ENCODE results near the gene SHISA6.

Gene SHISA6

GRCh38 chr17:11240841-11241610 lies at the start of gene SHISA6:
TSS of gene SHISA6 (plus strand) at chr17:11241213.
- DNase-seq (ENCODE audit: low spot score), result no peak

DNA sequence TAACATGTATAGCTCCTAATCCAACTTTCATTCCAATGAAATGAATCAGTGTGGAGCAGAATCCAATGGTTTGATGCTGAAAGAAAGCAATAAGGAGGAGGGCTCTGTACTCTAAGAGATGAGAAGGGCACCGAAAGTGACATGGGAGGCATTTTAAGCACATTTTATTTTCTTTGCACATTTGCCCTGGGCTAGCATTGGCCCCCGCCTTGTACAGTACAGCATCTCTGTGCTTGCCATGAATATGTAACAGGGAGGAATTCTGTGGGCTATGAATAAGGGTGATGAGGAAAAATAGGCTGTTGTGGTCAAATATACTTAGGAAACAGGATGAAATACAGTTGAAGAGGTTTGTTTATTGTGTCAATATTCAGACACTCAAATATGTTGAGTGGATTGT lies 45.2 kb upstream of the SHISA6 start:
- DNase-seq (ENCODE audit: low spot score), result no peak

DNA sequence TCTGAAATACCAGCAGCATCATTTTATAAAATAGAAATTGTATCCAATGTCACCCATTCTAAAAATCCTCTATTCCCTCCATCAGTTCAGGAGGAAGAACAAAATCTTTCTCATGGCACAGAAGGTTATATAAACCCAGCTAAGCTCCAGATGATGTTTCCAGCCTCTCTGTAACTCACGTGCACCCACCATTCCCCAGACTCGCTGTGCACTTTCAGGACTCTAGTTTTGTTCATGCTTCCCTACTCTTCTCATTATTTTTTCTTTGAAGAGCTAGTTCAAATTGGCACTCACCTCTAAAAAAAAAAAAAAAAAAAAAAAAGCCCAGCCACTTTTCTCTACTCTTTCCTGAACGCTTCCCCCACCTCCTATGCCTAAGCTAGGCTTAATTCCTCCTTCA lies 36.0 kb upstream of the SHISA6 start:
- DNase-seq (ENCODE audit: low spot score), result no peak

- no peak for DNase-seq (ENCODE audit: low spot score)
Observed at GRCh38 chr17:11205659-11206058, 35.4 kb upstream of the SHISA6 start.

GRCh38 chr17:11209906-11210305 lies 31.1 kb upstream of the SHISA6 start:
- DNase-seq (ENCODE audit: low spot score), result no peak

- no peak for DNase-seq (ENCODE audit: low spot score)
Observed at GRCh38 chr17:11212792-11213191, 28.2 kb upstream of the SHISA6 start.

DNA sequence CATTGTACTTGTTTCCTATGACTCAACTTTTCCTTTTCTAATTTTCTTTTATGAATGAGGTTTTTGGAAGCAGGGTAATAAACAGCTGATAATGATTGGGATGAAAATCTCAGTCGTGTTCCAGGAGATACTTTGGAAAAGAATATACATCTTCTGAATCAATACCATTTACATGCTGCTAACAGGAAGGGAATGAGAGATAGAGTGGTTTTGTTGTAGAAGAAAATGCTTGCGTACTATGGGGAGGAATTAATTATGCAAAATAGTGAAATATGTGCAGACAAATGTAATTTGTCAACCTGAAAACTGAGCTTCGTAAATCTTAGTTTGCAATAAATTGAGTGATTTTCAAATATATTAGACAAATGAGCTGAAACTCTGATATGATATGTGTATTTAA lies 24.0 kb upstream of the SHISA6 start:
- DNase-seq (ENCODE audit: low spot score), result no peak

- DNase-seq (ENCODE audit: low spot score), result no peak
Observed at GRCh38 chr17:11221196-11221595, 19.8 kb upstream of the SHISA6 start.

GRCh38 chr17:11221721-11222120 lies 19.3 kb upstream of the SHISA6 start:
- DNase-seq (ENCODE audit: low spot score), result no peak

- no peak for DNase-seq (ENCODE audit: low spot score)
Observed at GRCh38 chr17:11238705-11239104, 2.3 kb upstream of the SHISA6 start.

GRCh38 chr17:11239379-11239970 lies 1.5 kb upstream of the SHISA6 start:
- no peak for DNase-seq (ENCODE audit: low spot score)

DNA sequence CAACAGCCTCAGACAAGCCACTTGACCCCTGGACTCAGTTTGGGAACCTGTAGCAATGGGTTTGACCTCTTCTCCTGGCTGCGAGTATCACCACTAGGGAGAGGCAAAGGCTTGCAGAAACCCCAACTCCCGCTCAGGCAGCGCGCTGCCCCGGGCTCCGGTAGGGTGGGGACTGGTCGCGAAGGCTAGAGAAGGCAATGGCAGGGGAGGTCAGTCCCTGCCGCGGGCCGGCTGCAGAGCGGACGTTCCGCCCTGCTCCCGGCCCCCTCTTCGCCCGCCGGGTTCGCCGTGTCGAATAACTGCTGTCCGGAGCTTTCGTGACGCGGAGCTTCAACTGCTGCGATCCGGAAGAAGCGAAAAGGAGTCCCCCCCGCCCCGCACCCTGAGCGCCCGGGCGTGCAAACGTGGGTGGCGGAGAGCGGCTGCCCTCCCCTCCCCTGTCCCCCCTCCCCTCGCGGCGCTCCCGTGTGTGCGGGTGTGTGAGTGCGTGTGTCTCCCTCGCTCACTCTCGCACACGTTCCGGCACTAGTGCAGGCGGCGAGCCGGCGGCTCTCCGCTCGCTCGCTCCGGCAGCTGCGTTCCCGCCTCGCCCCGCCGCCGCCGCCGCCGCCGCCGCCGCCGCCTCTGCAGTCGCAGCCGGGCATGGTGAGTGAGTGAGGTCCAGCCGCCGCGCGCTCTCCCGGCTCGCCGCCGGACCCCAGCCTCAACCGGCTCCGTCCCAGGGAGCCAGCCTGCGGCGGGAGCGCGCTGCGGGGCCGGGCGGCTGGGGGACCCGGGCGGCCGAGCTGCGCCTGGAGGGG lies 772 bp upstream of the SHISA6 start:
- no peak for DNase-seq (ENCODE audit: low spot score)

- DNase-seq (ENCODE audit: low spot score), result no peak
Observed at GRCh38 chr17:11241611-11242226, 706 bp downstream of the SHISA6 start.

DNA sequence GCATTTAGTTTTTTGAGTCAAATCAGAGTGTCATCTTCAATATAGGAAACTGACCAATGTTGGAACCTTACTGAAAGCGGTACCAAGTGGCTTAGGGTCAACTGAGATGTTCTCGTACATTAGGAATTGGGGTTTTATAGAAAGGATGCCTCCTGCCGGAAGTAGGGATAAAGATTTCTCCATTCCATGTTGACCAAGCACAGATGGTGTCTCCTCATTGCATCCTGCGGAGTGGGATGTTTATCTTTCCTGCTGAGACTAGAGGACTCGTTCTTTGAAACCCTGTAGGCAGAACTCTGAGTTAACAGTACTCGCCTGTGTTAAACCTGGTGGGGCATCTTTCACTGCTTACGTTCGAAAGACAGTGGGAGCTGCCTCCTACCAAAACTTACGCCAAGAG lies 1.4 kb downstream of the SHISA6 start:
- DNase-seq (ENCODE audit: low spot score), result no peak

- DNase-seq (ENCODE audit: low spot score), result no peak
Observed at GRCh38 chr17:11244776-11245175, 3.8 kb downstream of the SHISA6 start.

DNA sequence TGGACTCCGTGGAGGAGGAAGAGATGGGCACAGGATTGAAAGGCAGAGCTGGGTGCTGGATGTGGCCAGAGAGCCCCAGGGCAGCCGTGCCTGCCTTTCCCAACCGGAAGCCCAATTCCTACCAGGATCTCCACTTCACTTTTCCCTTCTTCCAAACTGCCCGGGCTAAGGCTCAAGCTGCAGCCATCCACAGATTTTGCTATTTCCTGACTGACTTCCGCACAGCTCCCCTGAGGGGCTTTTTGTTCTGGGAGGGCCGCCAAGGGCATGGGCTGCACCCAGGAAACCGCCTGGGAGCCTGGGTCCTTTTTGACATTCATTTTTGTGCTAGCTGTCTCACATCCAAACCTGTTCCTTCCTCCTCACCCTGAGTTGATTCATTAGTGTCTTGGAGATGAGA lies 4.2 kb downstream of the SHISA6 start:
- no peak for DNase-seq (ENCODE audit: low spot score)

DNA sequence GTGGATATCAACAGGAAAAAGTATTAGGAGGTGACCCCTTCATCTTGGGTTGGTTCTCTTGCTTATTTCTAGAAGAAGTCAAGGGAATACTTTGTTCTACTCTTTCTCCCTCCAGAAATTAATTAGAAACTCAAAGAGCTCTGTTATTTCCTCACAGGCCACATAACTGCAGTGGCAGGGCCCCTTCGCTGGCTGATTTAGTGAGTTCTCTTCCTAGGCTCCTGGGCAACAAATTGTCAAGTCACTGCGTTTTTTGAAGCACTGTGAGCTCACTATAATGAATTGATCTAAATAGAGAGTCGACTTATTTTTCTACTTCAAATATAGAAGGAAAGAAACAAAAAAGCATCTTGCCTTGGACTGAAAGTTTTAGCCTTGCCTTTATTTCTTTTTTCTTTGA lies 4.8 kb downstream of the SHISA6 start:
- DNase-seq (ENCODE audit: low spot score), result no peak

DNA sequence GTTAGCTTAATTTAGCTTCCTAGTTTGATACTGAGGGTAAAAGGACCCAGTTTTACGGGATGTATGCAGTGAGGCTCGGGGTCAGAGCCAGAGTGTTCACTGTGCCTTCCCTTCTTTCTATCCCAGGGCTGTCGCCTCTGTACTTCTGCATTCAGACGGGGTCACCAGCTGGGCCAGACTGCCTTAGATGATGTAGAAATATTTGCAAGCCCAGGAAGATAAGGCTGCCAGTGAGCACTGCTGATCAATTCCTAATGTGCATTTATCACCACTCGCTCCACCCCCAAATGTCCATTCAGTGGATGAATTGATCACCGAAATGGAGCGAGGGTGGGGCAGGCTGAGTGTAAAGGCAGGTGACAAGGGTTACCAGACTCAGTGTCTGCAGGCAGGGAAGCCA lies 9.1 kb downstream of the SHISA6 start:
- DNase-seq (ENCODE audit: low spot score), result no peak

GRCh38 chr17:11251561-11252107 lies 10.6 kb downstream of the SHISA6 start:
- no peak for DNase-seq (ENCODE audit: low spot score)

DNA sequence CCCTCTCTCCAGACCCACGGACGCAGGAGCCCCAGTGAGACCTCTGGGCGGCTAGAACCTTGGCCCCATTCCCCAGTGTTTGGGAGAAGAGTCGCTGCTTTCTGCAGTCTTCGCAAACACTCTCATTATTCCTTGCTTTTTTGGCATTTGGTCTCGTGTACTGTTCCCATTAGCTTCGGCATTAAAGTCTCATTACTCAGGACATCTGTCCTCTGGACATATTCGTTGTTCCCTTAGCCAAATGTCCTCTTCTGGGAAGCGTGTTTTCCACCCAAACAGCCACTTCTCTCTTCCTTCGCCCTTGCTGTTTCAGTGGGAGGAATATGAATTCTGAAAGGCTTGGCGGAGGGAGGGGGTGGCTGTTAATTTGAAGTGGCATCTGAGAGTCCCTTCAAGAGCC lies 11.1 kb downstream of the SHISA6 start:
- no peak for DNase-seq (ENCODE audit: low spot score)

DNA sequence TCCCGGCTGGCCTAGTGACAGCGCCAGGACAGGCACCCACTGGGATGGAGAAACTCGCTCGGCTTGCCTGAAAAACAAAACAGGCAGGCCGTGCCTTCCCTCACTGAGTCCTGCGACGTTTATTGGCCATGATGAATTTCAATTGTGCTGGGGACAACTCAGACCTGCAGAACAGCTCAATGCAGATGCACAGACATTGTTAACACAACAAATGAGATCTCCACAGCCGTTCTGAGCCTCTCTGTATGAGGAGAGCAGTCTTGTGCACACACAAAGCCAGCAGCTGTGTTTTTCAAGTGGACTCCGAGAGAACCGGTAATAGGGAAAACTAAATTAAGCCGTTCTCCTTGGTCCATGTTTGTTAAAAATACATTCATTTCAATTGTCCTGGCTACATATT lies 15.9 kb downstream of the SHISA6 start:
- no peak for DNase-seq (ENCODE audit: low spot score)

DNA sequence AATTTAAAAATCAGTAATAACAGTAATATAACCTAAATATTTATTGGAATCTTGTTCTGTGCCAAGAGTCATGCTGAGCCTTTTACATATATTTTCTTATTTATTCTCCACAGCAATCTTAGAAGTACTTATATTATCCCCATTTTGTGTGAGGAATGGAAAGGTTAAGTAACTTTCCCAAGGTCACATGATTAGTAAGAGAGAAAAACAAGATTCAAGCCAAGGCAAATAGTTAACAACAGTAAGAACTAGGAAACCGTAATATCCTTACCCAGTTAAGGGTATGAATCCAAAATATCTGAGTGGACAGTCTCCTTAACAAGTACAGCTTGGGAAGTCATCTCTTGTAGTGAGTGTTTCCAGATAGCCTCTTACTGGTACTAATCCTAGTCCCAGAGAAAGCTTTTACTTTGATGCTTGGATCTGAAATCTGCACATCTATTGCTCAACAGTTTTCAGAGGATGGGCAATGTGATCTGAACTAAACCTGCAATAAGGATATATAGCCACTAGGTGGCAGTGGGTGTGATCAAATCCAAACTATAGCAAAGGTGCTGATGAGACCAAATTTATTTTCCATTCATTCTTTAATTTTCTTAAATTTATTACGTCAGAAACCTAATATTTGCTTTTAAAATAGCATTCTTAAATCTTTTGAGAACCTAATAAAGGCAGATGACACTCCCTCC lies 23.3 kb downstream of the SHISA6 start:
- no peak for DNase-seq (ENCODE audit: low spot score)

Measured in AG08395 (cell line).